Suprapubic skin (tissue), 4 donors: ENCODE measurements around the gene LRP6.

Source experiments
- EP300 ChIP-seq: sonication (generic); formaldehyde crosslinking; IDR thresholded peaks from one replicate; pipeline ENCODE4 v1.6.1; 2017; ENCODE audit warnings: antibody characterized with exemption
- POLR2AphosphoS5 ChIP-seq, 3 donors: sonication (generic); formaldehyde crosslinking; IDR thresholded peaks; one replicate each; pipeline ENCODE4 v1.6.1; 2017; ENCODE audit warnings: antibody characterized with exemption in 3 of 3
- TF ChIP-seq, protein P1 (sequence below), 2 donors: fragments of 200-600 bp in 1 of 2; fragments of 450-650 bp in 1 of 2; sonication (generic) in 1 of 2; IDR thresholded peaks; one replicate each; pipeline ENCODE4 v1.5.1; 2016 to 2019; ENCODE audit warnings: antibody characterized with exemption in 2 of 2, mild to moderate bottlenecking in 1 of 2, moderate library complexity in 1 of 2

DNA sequence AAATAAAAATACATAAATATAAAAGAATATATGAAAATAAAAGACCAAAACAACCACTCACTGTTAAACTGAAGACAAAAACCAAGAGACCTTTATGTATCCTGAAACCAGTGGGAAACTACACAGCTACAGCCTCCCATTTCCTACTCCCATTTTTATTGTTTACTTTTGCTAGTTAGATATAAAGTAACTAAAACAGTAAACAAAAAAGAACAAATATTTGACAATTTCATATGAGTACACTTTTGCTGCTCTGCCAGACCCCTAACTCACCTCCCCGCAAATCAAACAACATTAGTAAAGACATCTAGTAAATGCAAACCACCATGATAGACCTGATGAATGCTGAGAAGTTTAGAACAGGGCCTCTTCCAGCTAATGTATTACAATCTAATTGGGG is 99.0 kb downstream of the LRP6 start:
- TF ChIP-seq, protein P1, sequence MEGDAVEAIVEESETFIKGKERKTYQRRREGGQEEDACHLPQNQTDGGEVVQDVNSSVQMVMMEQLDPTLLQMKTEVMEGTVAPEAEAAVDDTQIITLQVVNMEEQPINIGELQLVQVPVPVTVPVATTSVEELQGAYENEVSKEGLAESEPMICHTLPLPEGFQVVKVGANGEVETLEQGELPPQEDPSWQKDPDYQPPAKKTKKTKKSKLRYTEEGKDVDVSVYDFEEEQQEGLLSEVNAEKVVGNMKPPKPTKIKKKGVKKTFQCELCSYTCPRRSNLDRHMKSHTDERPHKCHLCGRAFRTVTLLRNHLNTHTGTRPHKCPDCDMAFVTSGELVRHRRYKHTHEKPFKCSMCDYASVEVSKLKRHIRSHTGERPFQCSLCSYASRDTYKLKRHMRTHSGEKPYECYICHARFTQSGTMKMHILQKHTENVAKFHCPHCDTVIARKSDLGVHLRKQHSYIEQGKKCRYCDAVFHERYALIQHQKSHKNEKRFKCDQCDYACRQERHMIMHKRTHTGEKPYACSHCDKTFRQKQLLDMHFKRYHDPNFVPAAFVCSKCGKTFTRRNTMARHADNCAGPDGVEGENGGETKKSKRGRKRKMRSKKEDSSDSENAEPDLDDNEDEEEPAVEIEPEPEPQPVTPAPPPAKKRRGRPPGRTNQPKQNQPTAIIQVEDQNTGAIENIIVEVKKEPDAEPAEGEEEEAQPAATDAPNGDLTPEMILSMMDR (IDR thresholded peaks at IDR 0.05): no peak
- TF ChIP-seq EP300 (no peak), POLR2AphosphoS5 (IDR thresholded peaks at IDR 0.05) (no peak)
